DMS153 treated with DMSO at 0.1 percent for 48 hours (cell line): ENCODE results near the gene ADORA2A.

Experiments
- DNase-seq: peaks from one replicate; lab custom pipeline; 2025; ENCODE audit not compliant: unreplicated experiment; lab: John Stamatoyannopoulos, UW

Gene ADORA2A

GRCh38 chr22:24431309-24432034 is 4.1 kb downstream of the ADORA2A start:
- DNase-seq: no peak

GRCh38 chr22:24432059-24432853 is 4.9 kb downstream of the ADORA2A start:
- no peak for DNase-seq

GRCh38 chr22:24433001-24433827 is 5.8 kb downstream of the ADORA2A start:
- DNase-seq: no peak

GRCh38 chr22:24433828-24434470 is 6.5 kb downstream of the ADORA2A start:
- DNase-seq: no peak

GRCh38 chr22:24434471-24435322 is 7.3 kb downstream of the ADORA2A start:
- no peak for DNase-seq

GRCh38 chr22:24435323-24435645 is 7.9 kb downstream of the ADORA2A start:
- DNase-seq: no peak

GRCh38 chr22:24435861-24436371 is 8.5 kb downstream of the ADORA2A start:
- DNase-seq: no peak

- DNase-seq: no peak
Measured at GRCh38 chr22:24436553-24436952, 9.2 kb downstream of the ADORA2A start.

GRCh38 chr22:24437091-24437490 is 9.7 kb downstream of the ADORA2A start:
- no peak for DNase-seq

GRCh38 chr22:24437741-24438328 is 10.4 kb downstream of the ADORA2A start:
- no peak for DNase-seq

- no peak for DNase-seq
Measured at GRCh38 chr22:24440270-24440717, 12.9 kb downstream of the ADORA2A start.

- DNase-seq: no peak
Measured at GRCh38 chr22:24440718-24441405, 13.5 kb downstream of the ADORA2A start.

- no peak for DNase-seq
Measured at GRCh38 chr22:24441406-24442351, 14.3 kb downstream of the ADORA2A start.

GRCh38 chr22:24442352-24442744 is 14.9 kb downstream of the ADORA2A start:
- no peak for DNase-seq

GRCh38 chr22:24443668-24444067 is 16.3 kb downstream of the ADORA2A start:
- no peak for DNase-seq

GRCh38 chr22:24444251-24444650 is 16.9 kb downstream of the ADORA2A start:
- no peak for DNase-seq

- DNase-seq: no peak
Measured at GRCh38 chr22:24444729-24445466, 17.5 kb downstream of the ADORA2A start.
